Natural killer cell (primary cell): ENCODE measurements around the gene TAF7L. TPM values are rescaled to one million over a fixed set of nuclear protein-coding genes. Genes with fewer than 3 reads are reported as not detected.
"Not testable (repeated sequence)": the region's sequence is repeated elsewhere in the genome, so short reads cannot be mapped to it uniquely, and the experiment has no call there.

Experiments
- ATAC-seq, 3 donors: fragments of 150-1000 bp in 2 of 3; fragments of 200-7000 bp in 1 of 3; cut with Tn5 transposase; 1 replicate in 1 of 3; 2 replicates in 2 of 3; pipeline ENCODE4 v1.10.0; 2021; ENCODE audit warnings: mild to moderate bottlenecking in 2 of 3, moderate library complexity in 2 of 3
- DNase-seq, 2 donors: peaks; one replicate each; pipeline versions ENCODE4 v3.0.0 to v3.0.0-alpha.2; 2013 to 2021; ENCODE audit warnings: mixed read lengths in 1 of 2
- H3K27ac ChIP-seq: one replicate; pipeline ENCODE4 v1.5.1; 2013; ENCODE audit warnings: mild to moderate bottlenecking, low read length
- H3K27me3 ChIP-seq: one replicate; pipeline ENCODE4 v1.6.1; 2013; ENCODE audit warnings: low read length; ENCODE audit not compliant: control insufficient read depth, insufficient read depth
- H3K36me3 ChIP-seq: one replicate; pipeline ENCODE4 v1.6.1; 2013; ENCODE audit warnings: low read length; ENCODE audit not compliant: control insufficient read depth, insufficient read depth
- H3K4me1 ChIP-seq: one replicate; pipeline ENCODE4 v1.6.1; 2013; ENCODE audit warnings: low read length; ENCODE audit not compliant: control insufficient read depth, insufficient read depth
- H3K4me3 ChIP-seq: one replicate; pipeline ENCODE4 v1.5.1; 2013; ENCODE audit warnings: low read length
- H3K9me3 ChIP-seq: one replicate; pipeline ENCODE4 v1.6.1; 2013; ENCODE audit warnings: low read length; ENCODE audit not compliant: control insufficient read depth, insufficient read depth
- H3K27ac Mint-ChIP-seq, 2 donors: one replicate each; pipeline ENCODE4 v1.8.0; 2022; ENCODE audit warnings: mild to moderate bottlenecking in 2 of 2, mixed read lengths in 2 of 2, moderate library complexity in 1 of 2
- H3K27me3 Mint-ChIP-seq, 2 donors: one replicate each; pipeline ENCODE4 v1.8.0; 2022; ENCODE audit warnings: low read depth in 2 of 2, mixed read lengths in 2 of 2
- H3K36me3 Mint-ChIP-seq: one replicate; pipeline ENCODE4 v1.8.0; 2022; ENCODE audit warnings: mixed read lengths
- H3K4me1 Mint-ChIP-seq, 2 donors: one replicate each; pipeline ENCODE4 v1.8.0; 2022; ENCODE audit warnings: mixed read lengths in 2 of 2
- H3K4me3 Mint-ChIP-seq: one replicate; pipeline ENCODE4 v1.8.0; 2022; ENCODE audit warnings: mild to moderate bottlenecking, moderate library complexity, mixed read lengths
- H3K9me3 Mint-ChIP-seq, 2 donors: one replicate each; pipeline ENCODE4 v1.8.0; 2022; ENCODE audit warnings: mixed read lengths in 2 of 2
- WGBS: methylation state at CpG from one replicate; pipeline ENCODE4 v1.1.7; 2013; ENCODE audit warnings: missing lambda C conversion rate; ENCODE audit not compliant: insufficient coverage; 5-methylcytosine and 5-hydroxymethylcytosine counted together
- intact Hi-C: fragments of 100-400 bp; cut with micrococcal nuclease; formaldehyde crosslinking; loops from one replicate; pipeline ENCODE4 v1.14.2; 2022
- total RNA-seq, 4 donors: library from RNA; stranded (reverse); fragments of 120-200 nt in 1 of 4; gene quantifications; one replicate each; pipeline versions ENCODE4 v1.2.3 to v1.2.4, GENCODE V29; 2013 to 2022
- TF ChIP-seq, protein P1 (sequence below): fragments of 200-600 bp; IDR thresholded peaks from one replicate; pipeline ENCODE4 v1.8.0; 2022; ENCODE audit warnings: antibody characterized with exemption

TAF7L gene
- total RNA-seq, 3 donors from 2014 or later (not counting 1 experiment from before 2014, with no cell fraction given) = not detected

DNA sequence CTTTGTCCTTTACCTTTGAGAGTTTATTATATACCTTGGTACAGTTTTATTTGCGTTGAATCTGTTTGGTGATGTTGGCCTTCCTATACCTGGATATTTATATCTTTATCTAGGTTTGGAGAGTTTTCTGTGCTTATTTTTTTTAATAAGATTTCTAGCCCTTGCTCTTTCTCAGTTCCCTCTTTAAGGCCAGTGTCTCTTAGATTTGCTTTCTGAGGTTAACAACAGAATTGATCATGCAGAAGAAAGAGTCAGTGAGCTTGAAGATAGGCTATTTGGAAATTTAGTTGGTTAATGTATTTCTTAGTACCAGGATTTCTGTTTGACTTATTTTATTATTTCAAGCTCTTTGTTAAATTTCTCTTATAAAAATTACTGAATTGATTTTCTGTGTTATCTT lies 12.7 kb upstream of the TAF7L start:
- intact Hi-C loops = no loop called here
- no CpG with 5 or more reads among the region's 1 CpG for WGBS
- Histone ChIP-seq H3K36me3 (no peaks in the 10 kb centered on the region), H3K4me3 (no peak overlapping the region), H3K27ac (no peak overlapping the region), H3K27me3 (no peaks in the 10 kb centered on the region), H3K4me1 (no peaks in the 10 kb centered on the region), H3K9me3 (no peaks in the 10 kb centered on the region)
- DNase-seq (no peak), ATAC-seq (no peak)
- Mint-ChIP-seq H3K27me3 (peaks cover 0 to 6% of the 10 kb centered on the region in 2 donors), H3K9me3 (no peaks in the 10 kb centered on the region), H3K36me3 (no peaks in the 10 kb centered on the region), H3K4me3 (no peak overlapping the region), H3K27ac (no peak overlapping the region), H3K4me1 (no peaks in the 10 kb centered on the region)
- TF ChIP-seq, protein P1, sequence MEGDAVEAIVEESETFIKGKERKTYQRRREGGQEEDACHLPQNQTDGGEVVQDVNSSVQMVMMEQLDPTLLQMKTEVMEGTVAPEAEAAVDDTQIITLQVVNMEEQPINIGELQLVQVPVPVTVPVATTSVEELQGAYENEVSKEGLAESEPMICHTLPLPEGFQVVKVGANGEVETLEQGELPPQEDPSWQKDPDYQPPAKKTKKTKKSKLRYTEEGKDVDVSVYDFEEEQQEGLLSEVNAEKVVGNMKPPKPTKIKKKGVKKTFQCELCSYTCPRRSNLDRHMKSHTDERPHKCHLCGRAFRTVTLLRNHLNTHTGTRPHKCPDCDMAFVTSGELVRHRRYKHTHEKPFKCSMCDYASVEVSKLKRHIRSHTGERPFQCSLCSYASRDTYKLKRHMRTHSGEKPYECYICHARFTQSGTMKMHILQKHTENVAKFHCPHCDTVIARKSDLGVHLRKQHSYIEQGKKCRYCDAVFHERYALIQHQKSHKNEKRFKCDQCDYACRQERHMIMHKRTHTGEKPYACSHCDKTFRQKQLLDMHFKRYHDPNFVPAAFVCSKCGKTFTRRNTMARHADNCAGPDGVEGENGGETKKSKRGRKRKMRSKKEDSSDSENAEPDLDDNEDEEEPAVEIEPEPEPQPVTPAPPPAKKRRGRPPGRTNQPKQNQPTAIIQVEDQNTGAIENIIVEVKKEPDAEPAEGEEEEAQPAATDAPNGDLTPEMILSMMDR = no peak

DNA sequence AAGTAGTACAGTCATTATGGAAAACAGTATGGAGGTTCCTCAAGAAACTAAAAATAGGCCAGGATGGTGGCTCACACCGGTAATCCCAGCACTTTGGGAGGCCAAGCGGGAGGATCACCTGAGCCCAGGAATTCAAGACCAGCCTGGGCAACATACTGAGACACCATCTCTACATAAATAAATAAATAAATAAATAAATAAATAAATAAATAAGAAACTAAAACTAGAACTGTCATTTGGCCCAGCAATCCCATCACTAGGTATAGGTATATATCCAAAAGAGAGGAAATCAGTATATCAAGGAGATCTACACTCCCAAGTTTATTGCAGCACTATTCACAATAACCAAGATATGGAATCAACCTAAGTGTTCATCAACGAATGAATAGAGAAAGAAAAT lies 4.5 kb upstream of the TAF7L start:
- H3K36me3 Mint-ChIP-seq, H3K9me3 ChIP-seq, DNase-seq, H3K27ac Mint-ChIP-seq, H3K4me1 ChIP-seq, H3K4me3 Mint-ChIP-seq, intact Hi-C loops, H3K4me1 Mint-ChIP-seq, H3K36me3 ChIP-seq, ATAC-seq, H3K4me3 ChIP-seq, H3K9me3 Mint-ChIP-seq, H3K27me3 Mint-ChIP-seq, H3K27ac ChIP-seq, H3K27me3 ChIP-seq: not testable (repeated sequence)
- 100% methylated on average over 3 of the region's 3 CpGs for WGBS

DNA sequence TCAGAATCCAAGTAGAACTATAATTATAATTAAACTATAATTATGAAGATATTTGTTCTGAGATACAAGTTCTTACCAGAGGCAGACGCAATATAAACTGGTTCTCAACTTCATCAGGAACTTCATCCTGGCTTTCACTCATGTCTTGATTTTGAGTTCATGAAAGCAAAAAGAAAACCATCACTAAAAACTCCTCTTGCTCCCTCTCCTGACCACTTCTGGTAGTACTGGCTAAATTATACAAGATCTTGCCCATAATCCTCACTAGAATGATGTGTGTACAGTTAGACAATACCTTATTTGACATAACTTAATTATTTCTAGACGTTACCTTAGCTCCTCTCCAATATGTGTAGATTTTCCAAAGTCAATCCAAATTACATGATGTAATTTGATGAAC lies 3.7 kb downstream of the TAF7L start:
- no peaks in the 10 kb centered on the region for H3K36me3 Mint-ChIP-seq
- no peak overlapping the region for H3K27ac Mint-ChIP-seq
- no peaks in the 10 kb centered on the region for H3K27me3 Mint-ChIP-seq
- H3K4me1 Mint-ChIP-seq = no peaks in the 10 kb centered on the region
- TF ChIP-seq, protein P1 = peak; percentile 46
- Histone ChIP-seq H3K36me3 (no peaks in the 10 kb centered on the region), H3K9me3 (no peaks in the 10 kb centered on the region), H3K27ac (no peak overlapping the region), H3K4me3 (no peak overlapping the region), H3K4me1 (no peaks in the 10 kb centered on the region), H3K27me3 (no peaks in the 10 kb centered on the region)
- intact Hi-C loops = loop anchor here (10.0 kb wide), 1 partner anchor 603 kb away; no protein-coding TSS in a partner anchor
- no CpG with 5 or more reads among the region's 2 CpGs for WGBS
- ATAC-seq (peak in 1 of 3 donors; percentile 54), DNase-seq (peak in 1 of 2 donors; percentile 52)
- no peak overlapping the region for H3K4me3 Mint-ChIP-seq
- H3K9me3 Mint-ChIP-seq = no peaks in the 10 kb centered on the region

DNA sequence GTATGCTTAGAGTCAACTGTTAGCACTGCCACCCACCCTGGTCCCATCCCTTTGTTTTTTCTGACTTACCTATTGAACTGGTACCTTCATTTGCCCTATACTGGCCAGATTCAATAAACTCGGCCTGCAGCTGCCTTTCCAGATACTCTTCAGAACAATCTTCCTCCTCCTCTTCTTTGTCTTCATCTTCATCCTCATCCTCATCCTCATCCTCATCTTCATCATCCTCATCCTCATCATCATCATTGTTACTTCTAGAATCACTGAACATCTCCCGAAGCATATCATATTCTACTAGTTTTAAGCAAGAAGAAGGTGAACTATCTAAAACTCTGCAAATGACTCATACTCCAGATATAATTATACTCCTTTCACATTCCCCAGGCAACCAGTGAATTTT lies 14.9 kb downstream of the TAF7L start:
- WGBS = 72% methylated on average over 2 of the region's 2 CpGs
- no peak overlapping the region for H3K27ac Mint-ChIP-seq
- intact Hi-C loops = no loop called here
- no peak for ATAC-seq
- H3K36me3 Mint-ChIP-seq = no peaks in the 10 kb centered on the region
- Histone ChIP-seq H3K9me3 (no peaks in the 10 kb centered on the region), H3K4me1 (no peaks in the 10 kb centered on the region), H3K36me3 (no peaks in the 10 kb centered on the region), H3K4me3 (no peak overlapping the region), H3K27me3 (no peaks in the 10 kb centered on the region), H3K27ac (no peak overlapping the region)
- no peak overlapping the region for H3K4me3 Mint-ChIP-seq
- no peaks in the 10 kb centered on the region for H3K27me3 Mint-ChIP-seq
- no peaks in the 10 kb centered on the region for H3K4me1 Mint-ChIP-seq
- no peak for DNase-seq
- TF ChIP-seq, protein P1 = no peak
- no peaks in the 10 kb centered on the region for H3K9me3 Mint-ChIP-seq
